NCI-H510A treated with DMSO at 0.1 percent for 48 hours (cell line): ENCODE measurements around the gene MED13L.

ENCODE experiments used
- DNase-seq: peaks from one replicate; lab custom pipeline; 2025; lab: John Stamatoyannopoulos, UW

Gene MED13L

GRCh38 chr12:116182359-116183063, 95.0 kb downstream of the MED13L start:
- no peak for DNase-seq

- no peak for DNase-seq
Measured at GRCh38 chr12:116180448-116180847, 97.0 kb downstream of the MED13L start.

GRCh38 chr12:116179384-116179783, 98.1 kb downstream of the MED13L start:
- DNase-seq = no peak

GRCh38 chr12:116177017-116177416, 100.5 kb downstream of the MED13L start:
- no peak for DNase-seq

- DNase-seq = no peak
Measured at GRCh38 chr12:116174904-116175303, 102.6 kb downstream of the MED13L start.

- no peak for DNase-seq
Measured at GRCh38 chr12:116174006-116174405, 103.5 kb downstream of the MED13L start.

- DNase-seq = no peak
Measured at GRCh38 chr12:116172224-116172849, 105.2 kb downstream of the MED13L start.

- DNase-seq = no peak
Measured at GRCh38 chr12:116171549-116171948, 105.9 kb downstream of the MED13L start.

GRCh38 chr12:116169071-116169470, 108.4 kb downstream of the MED13L start:
- DNase-seq = no peak

GRCh38 chr12:116166306-116166705, 111.2 kb downstream of the MED13L start:
- DNase-seq = no peak

- no peak for DNase-seq
Measured at GRCh38 chr12:116165036-116165425, 112.5 kb downstream of the MED13L start.

GRCh38 chr12:116164250-116165035, 113.0 kb downstream of the MED13L start:
- peak; percentile 43 for DNase-seq

GRCh38 chr12:116162071-116162470, 115.4 kb downstream of the MED13L start:
- DNase-seq = no peak

GRCh38 chr12:116161588-116161987, 115.9 kb downstream of the MED13L start:
- peak; percentile 63 for DNase-seq

GRCh38 chr12:116160883-116161458, 116.5 kb downstream of the MED13L start:
- DNase-seq = no peak

GRCh38 chr12:116160231-116160630, 117.3 kb downstream of the MED13L start:
- DNase-seq = no peak

GRCh38 chr12:116159593-116160200, 117.8 kb downstream of the MED13L start:
- no peak for DNase-seq

- no peak for DNase-seq
Measured at GRCh38 chr12:116159175-116159574, 118.3 kb downstream of the MED13L start.

- peak; percentile 95 for DNase-seq
Measured at GRCh38 chr12:116157845-116158267, 119.6 kb downstream of the MED13L start.

GRCh38 chr12:116156614-116157013, 120.9 kb downstream of the MED13L start:
- DNase-seq = no peak

GRCh38 chr12:116155383-116155782, 122.1 kb downstream of the MED13L start:
- DNase-seq = no peak

- DNase-seq = no peak
Measured at GRCh38 chr12:116153983-116154382, 123.5 kb downstream of the MED13L start.
